ENCODE data around the gene CAMKMT.

Gene CAMKMT

DNA sequence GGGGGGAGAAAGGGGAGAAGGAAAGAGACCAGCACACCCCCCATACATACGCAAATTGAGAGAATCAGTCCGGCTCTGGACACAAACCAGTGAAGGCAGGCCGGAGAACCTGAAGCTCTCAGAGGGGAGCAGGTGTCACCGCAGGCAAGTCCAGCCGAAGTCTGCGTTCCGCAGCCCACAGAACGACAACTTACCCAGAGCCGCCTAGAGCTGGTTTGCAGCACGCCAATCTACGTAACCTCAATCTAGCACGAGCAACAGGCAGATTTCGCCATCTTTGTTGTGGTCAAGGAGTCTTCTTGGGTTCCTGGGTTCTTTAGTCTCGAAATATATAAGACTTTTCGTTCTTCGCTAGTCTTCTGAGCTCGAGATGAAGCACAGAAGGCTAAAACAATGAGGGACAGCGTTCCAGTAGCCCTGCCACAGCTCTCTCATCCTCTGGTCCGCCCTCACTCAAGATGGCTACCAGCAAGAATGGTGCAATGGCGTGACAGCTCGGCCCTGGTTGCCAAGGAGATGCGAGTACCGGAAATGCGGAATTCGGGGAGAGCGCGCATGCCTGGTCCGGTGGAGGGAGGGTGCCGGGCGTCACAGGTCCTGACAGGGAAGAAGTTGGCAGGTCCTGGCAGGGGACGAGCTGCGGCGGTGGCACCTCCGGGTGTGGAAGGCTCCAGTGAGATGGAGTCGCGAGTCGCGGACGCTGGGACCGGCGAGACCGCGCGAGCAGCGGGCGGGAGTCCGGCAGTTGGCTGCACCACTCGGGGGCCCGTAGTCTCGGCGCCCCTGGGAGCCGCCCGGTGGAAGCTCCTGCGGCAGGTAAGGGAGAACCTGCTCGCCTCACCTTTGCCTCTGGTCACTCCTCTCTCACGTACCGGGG lies at the start of gene CAMKMT, which contains the start of gene PREPL:
CAMKMT (plus strand) TSS at position 618 of the 877 bp plus-strand sequence.
PREPL (minus strand) TSS at position 165 of the 877 bp plus-strand sequence. CDS start 15,152 bp downstream, outside the sequence.
- peak; percentile 98 for DNase-seq

DNA sequence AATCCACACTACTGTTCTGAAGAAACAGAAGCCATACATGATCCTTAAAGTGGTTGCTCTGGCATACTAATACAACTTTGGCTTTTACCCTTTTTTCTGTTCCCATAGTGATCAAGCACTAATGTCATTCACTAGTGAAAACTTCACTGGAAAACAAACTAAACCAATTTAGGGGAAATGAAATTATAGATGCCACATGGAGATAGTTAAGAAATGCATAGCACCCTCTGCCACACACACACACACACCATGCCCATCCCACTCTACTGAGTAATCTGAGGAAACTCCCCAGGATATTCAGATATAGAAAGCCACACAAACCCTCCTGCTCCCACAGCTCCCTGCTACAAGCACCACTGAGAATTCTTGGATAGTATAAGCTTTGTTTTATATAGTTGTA lies 47.4 kb upstream of the CAMKMT start:
- DNase-seq: no peak

DNA sequence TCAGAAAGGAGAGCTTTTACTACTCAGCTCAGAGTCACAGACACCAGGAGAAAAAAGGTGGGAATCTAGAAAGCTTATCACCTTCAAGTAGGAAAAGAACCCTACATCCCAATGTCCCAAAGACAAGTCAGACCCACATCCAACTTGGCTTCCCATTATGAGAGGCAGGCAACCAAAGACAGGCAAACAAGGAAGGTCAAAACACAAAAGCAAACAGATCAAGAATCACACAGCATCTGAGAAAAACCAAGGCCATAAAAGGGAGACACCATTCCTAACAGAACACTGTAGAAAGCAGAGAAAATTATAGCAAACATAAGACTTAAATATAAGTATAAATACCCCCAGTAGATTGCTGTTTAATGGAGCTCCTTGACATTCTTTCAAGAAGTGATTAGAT lies 45.8 kb upstream of the CAMKMT start:
- no peak for DNase-seq

GRCh38 chr2:44320832-44321231 lies 40.9 kb upstream of the CAMKMT start:
- DNase-seq: no peak

DNA sequence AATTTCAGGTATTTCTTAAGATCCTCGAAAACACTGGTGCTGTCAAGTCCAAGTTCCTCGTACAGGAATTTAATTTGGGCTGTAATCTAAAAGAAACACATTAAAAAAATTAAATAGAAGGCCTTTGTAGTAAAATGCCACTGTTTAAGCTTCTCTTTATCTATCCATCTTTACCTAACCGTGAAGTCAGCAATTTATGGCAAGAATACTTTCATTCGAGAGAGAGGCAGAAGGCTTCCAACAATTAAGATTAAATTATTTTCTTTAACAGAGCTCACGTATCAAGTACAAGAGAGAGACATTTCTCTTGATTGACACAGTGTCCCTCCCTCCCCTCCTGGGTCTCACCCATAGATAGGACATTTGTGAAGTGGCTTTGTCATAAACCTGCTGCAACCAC lies 40.4 kb upstream of the CAMKMT start:
- no peak for DNase-seq

DNA sequence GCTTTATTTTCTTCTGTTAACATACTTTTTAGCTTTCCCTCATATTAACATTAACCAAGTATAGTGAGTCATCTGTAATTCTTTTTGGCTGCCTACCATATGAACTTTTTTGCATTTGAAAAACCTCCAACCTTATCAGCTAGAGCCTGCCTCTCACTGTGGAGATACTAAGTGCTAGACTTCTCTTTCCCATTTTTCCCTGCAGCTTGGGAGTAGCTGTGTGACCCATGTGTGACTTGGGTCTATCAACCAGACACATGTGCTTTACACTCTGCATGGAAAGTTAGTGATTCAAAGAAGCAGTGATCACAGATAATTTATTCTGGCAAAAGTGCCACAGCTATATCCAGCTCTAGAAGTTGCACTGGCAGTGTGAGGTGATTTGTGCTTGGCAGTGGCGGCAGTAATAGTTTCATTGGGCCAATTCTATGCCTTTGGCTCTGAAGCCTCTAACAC lies 36.7 kb upstream of the CAMKMT start:
- no peak for DNase-seq

- DNase-seq: no peak
Observed at GRCh38 chr2:44325897-44326296, 35.9 kb upstream of the CAMKMT start.

- no peak for DNase-seq
Observed at GRCh38 chr2:44326548-44327264, 35.0 kb upstream of the CAMKMT start.

GRCh38 chr2:44328750-44329149 lies 33.0 kb upstream of the CAMKMT start:
- no peak for DNase-seq

- no peak for DNase-seq
Observed at GRCh38 chr2:44329343-44329742, 32.4 kb upstream of the CAMKMT start.

DNA sequence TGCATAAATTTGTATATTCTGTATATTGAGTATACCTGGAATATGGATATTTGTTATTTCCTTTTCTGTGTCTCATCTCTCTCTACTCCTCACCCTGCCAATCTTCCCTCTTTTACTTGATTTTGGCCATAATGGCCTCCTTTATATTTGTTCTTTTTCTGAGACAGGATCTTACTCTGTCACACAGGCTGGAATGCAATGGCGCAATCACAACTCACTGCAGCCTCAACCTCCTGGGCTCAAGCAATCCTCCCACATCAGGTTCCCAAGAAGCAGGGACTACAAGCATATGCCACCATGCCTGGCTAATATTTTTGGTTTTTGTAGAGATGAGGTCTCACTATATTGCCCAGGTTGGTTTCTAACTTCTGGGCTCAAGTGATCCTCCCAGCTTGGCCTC lies 30.9 kb upstream of the CAMKMT start:
- no peak for DNase-seq

DNA sequence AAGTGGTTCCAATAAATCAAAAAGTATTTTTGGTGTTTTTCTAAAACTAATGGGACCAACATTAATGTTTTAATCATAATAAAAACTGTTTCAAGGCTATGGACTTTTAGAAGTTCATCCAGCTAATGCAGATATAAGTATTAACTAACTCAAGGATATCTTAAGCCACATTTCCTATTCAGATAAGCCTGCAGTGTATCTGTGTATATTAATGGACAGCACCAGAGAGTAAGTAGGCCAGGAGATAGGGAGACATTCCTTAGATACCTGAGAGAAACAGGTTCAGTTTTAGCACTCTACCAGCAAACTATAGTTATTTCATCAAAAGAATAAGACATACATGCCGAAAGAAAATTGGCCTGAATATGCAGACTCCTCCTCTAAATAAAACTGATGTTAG lies 27.8 kb upstream of the CAMKMT start:
- no peak for DNase-seq

DNA sequence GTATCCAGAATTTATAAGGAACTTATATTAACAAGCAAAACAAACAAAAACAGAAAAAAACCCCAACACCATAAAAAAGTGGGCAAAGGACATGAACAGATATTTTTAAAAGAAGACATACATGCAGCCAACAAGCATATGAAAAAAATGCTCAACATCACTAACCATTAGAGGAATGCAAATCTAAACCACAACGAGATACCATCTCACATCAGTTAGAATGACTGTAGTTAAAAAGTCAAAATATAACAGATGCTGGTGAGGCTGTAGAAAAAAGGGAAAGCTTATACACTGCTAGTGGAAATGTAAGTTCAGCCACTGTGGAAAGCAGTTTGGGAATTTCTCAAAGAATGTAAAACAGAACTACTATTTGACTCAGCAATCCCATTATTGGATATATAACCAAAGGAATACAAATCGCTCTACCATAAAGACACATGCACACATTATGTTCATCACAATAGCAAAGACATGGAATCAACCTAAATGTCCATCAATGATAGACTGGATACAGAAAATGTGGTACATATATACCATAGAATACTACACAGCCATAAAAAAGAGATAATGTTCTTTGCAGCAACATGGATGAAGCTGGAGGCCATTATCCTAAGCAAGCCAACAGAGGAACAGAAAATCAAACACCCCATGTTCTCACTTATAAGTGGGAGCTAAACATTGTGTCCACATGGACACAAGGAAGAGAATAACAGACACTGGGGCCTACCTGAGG lies 25.8 kb upstream of the CAMKMT start:
- no peak for DNase-seq

DNA sequence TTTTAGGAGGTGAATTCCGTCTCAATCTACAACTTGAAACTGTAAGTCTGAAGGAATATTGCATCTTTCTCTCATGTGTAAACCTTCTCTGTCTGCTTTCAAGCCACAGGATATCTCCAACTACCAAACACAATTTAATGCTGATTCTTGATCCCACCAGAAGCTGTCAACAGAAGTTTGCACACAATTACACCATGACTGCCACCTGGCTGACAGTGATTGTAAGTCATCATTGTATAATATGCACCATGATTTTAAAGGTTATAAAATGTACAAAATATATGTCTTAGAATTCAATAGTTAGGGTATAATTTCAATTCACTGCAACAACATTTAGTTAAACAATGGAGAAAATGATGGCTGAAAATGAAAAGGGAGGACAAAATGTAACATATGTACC lies 18.9 kb upstream of the CAMKMT start:
- peak; percentile 8 for DNase-seq

DNA sequence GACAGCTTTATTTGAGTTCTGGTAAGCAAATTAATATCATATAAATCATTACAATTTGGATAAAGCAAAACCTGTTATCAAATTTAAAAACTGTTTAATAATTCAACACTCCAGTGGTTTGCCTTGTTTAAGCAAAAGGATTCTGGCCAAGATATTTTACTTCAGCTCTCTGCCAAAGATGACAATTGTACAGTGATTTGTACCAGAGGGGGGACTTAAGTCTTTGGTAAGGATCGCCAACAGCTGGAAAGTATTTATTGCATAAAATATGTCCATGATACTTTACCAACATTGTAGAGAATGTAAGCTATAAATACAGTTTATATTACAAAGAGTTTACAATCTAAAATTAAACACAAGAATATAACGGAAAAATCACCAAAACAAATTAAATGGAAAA lies 14.2 kb upstream of the CAMKMT start:
- DNase-seq: no peak

DNA sequence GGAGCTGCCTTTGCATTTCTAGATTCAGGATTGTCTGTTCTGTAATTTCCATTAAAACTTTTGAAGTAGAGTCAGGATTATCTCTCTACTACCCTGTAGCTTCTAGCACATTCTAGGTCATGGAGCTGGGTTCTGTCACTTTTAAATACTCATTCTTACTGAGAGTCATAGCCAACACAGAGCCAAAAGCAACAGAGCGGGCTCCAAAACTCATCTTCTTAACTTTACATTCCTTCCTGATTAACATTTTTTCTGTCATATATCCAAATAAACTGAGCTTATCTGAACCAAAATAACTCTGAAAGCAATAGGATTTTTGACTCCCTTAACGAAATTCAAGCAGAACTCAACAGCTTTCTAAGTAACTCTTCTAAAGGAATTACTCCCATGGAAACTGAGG lies 13.3 kb upstream of the CAMKMT start:
- no peak for DNase-seq

DNA sequence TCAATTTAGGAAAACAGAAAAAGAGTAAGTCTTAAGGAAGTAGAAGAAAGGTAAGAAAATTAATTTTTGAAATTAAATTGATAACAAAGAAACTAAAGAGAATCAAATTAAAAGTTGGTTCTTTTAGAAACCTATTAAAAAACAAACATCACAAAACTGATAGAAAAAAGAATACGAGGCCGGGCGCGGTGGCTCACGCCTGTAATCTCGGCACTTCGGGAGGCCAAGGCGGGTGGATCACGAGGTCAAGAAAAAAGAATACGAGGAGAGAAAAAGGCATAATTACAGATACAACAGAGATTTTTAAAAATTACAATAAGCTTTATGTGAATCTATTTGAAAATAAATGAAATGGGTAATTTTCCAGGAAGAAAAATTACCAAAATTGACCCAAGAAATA lies 12.2 kb upstream of the CAMKMT start:
- DNase-seq: no peak

DNA sequence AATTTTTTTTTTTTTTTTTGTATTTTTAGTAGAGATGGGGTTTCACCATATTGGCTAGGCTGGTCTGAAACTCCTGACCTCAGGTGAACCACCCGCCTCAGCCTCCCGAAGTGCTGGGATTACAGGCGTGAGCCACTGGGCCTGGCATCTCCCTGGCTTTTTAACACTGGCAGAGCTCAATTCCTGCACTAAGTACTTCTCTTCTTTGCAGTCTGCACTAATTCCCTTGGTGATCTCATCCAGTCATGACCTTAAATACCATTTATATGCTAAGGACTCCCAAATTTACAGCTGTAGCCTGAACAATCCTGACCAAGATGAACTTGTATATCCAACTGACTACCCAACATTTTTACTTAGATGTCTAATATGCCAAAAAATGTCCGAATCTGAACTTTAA lies 10.7 kb upstream of the CAMKMT start:
- DNase-seq: no peak

DNA sequence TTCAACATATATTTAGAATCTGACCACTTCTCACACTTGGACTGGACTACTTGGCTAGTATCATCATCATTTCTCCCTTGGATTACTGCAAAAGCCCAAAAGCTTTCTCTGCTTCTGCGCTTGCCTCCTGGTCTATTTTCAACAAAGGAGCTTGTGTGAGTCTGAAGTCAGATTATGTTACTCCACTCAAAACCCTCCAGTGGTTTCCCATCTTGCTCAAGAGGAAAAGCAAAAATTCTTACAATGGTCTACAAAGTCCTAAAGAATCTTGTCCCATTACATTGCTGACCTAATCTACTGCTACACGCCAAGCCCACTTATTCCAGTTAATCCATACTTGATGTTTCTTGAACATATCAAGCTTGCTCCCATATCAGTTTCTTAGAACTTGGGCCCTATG lies 10.1 kb upstream of the CAMKMT start:
- DNase-seq: no peak

GRCh38 chr2:44352510-44352909 lies 9.2 kb upstream of the CAMKMT start:
- no peak for DNase-seq

- DNase-seq: no peak
Observed at GRCh38 chr2:44354761-44355160, 7.0 kb upstream of the CAMKMT start.

- peak; percentile 55 for DNase-seq
Observed at GRCh38 chr2:44358503-44358902, 3.2 kb upstream of the CAMKMT start.

DNA sequence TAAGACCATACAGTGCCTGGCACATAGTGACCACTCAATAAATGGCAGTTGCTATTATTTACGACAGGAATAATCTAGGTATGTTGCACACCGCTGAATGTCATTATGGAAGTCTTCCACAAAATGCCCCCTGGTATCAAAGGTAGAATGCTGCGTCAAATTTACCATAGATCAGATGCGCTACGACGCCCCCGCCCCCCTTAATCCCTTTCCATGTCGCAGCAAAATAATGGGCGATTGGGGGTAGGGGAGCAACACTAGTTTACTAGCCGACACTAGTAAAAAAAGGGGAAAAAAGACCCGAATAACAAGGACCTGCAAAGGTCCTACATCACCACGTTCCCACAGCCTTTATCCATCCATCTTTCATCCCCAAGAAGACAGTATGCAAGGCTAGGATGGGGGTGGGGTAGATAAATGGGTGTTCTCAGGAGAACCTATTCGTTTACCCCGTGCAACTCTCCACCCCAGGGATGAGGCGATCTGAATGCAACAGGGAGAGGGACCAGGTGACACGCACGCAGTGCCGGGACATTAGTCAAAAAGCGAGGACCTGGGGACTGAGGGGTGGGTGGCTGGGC lies 908 bp upstream of the CAMKMT start:
- no peak for DNase-seq

All from activated gamma-delta T cell treated with Interleukin-2 at 50 U/mL for 16 hours (primary cell).